Endothelial cell of umbilical vein (primary cell): ENCODE results near the gene LAMC2.

Experiments used
- CTCF ChIP-seq, 2 donors: IDR thresholded peaks; 1 replicate in 1 of 2; 2 replicates in 1 of 2; pipeline ENCODE4 v1.5.1; 2011; ENCODE audit warnings: low read length in 2 of 2, mild to moderate bottlenecking in 2 of 2, moderate library complexity in 2 of 2, control low read depth in 1 of 2, inconsistent platforms in 1 of 2, low read depth in 1 of 2; ENCODE audit not compliant: insufficient read depth in 1 of 2; ENCODE audit errors: extremely low read depth in 1 of 2
- EZH2 ChIP-seq: IDR thresholded peaks from 2 replicates; pipeline ENCODE4 v1.6.1; 2012; ENCODE audit warnings: borderline replicate concordance, low read depth, mild to moderate bottlenecking, moderate library complexity, low read length, inconsistent platforms; ENCODE audit not compliant: severe bottlenecking
- GATA2 ChIP-seq: IDR thresholded peaks from 2 replicates; pipeline ENCODE4 v1.7.0; 2011; ENCODE audit warnings: low read depth, mild to moderate bottlenecking, moderate library complexity, mixed read lengths, low read length; ENCODE audit not compliant: insufficient read length, insufficient read depth
- JUN ChIP-seq: IDR thresholded peaks from 2 replicates; pipeline ENCODE4 v1.6.1; 2011; ENCODE audit warnings: borderline replicate concordance, low read depth; ENCODE audit not compliant: insufficient read length, insufficient read depth
- MAX ChIP-seq: IDR thresholded peaks from 2 replicates; pipeline ENCODE4 v1.6.1; 2011; ENCODE audit not compliant: insufficient read depth, insufficient read length
- MYC ChIP-seq: IDR thresholded peaks from one replicate; pipeline ENCODE4 v1.6.1; 2011; ENCODE audit warnings: mild to moderate bottlenecking, low read depth, low read length
- POLR2A ChIP-seq: IDR thresholded peaks from 2 replicates; pipeline ENCODE4 v1.6.1; 2012; ENCODE audit warnings: low read depth, mild to moderate bottlenecking, control low read depth, low read length
- POLR2AphosphoS5 ChIP-seq: IDR thresholded peaks from 2 replicates; pipeline ENCODE4 v1.6.1; 2012; ENCODE audit warnings: low read depth, mild to moderate bottlenecking, control low read depth, low read length, moderate library complexity; ENCODE audit not compliant: insufficient read depth

- TF ChIP-seq CTCF (IDR thresholded peaks at IDR 0.05; ENCODE audit: extremely low read depth in 1 of 2, insufficient read depth in 1 of 2, low read depth in 1 of 2, low read length in 2 of 2) (no peak), EZH2 (no peak), POLR2A (no peak), MYC (no peak), MAX (no peak), POLR2AphosphoS5 (no peak), GATA2 (no peak), JUN (no peak)
Observed at GRCh38 chr1:183161391-183161790, 24.7 kb upstream of the LAMC2 start.
